ENCODE results near the gene ARHGAP26. TPM values are rescaled to one million over a fixed set of nuclear protein-coding genes. Genes with fewer than 3 reads are reported as not detected.

The ARHGAP26 gene
- total RNA-seq, 1 donor from 2014 or later: 8.6 TPM

DNA sequence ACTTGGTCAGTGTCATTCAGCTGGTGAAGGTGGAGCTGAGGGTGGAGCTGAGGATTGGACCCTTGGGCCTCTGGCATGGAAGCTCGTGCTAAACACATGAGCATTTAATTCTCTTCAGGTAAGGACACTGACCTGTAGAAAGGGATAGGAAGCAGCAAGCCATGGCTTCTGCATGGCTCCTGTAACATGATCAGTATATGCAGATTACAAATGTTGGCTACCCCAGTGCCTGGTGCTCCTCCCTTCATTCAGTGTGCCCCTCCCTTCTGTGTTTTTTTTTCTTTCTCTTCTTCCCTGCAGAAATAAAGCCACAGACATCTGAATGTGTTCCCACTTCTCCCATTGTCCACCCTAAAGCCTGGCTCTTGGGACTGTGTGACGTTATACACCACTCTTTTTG, 52.9 kb downstream of the ARHGAP26 start:
- no peak for DNase-seq (ENCODE audit: low read depth)
- H3K36me3 ChIP-seq (ENCODE audit: control insufficient read depth, insufficient read depth, low read length): no peaks in the 10 kb centered on the region
- H3K4me3 ChIP-seq (ENCODE audit: low read depth, low read length): no peak overlapping the region
- TF ChIP-seq, protein P1, sequence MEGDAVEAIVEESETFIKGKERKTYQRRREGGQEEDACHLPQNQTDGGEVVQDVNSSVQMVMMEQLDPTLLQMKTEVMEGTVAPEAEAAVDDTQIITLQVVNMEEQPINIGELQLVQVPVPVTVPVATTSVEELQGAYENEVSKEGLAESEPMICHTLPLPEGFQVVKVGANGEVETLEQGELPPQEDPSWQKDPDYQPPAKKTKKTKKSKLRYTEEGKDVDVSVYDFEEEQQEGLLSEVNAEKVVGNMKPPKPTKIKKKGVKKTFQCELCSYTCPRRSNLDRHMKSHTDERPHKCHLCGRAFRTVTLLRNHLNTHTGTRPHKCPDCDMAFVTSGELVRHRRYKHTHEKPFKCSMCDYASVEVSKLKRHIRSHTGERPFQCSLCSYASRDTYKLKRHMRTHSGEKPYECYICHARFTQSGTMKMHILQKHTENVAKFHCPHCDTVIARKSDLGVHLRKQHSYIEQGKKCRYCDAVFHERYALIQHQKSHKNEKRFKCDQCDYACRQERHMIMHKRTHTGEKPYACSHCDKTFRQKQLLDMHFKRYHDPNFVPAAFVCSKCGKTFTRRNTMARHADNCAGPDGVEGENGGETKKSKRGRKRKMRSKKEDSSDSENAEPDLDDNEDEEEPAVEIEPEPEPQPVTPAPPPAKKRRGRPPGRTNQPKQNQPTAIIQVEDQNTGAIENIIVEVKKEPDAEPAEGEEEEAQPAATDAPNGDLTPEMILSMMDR (IDR thresholded peaks at IDR 0.05; ENCODE audit: insufficient read depth, low read length, poor library complexity, severe bottlenecking): no peak
- no peaks in the 10 kb centered on the region for H3K27me3 ChIP-seq (ENCODE audit: control insufficient read depth, insufficient read depth, low read length)

DNA sequence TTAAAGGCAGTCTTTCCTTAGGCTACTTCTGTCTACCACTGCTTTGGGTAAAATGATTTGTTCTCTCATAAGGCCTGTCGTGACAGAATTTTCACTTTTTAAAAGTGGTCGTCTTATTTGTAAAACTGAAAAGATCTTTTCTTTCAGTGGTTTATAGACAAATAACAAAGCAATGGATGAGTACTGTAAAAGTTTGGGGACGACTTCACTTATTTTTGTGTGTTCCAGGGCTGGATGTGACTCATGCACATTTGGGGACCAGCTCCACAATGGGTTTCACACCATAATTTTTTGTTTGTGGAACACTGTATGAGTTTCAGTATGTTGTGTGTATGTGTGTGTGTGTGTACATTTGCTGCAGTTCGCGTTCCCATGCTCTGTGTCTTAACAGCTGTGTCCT, 53.6 kb downstream of the ARHGAP26 start:
- no peak for DNase-seq (ENCODE audit: low read depth)
- TF ChIP-seq, protein P1 (IDR thresholded peaks at IDR 0.05; ENCODE audit: insufficient read depth, low read length, poor library complexity, severe bottlenecking): no peak
- Histone ChIP-seq H3K4me3 (ENCODE audit: low read depth, low read length) (no peak overlapping the region), H3K27me3 (ENCODE audit: control insufficient read depth, insufficient read depth, low read length) (no peaks in the 10 kb centered on the region), H3K36me3 (ENCODE audit: control insufficient read depth, insufficient read depth, low read length) (no peaks in the 10 kb centered on the region)

DNA sequence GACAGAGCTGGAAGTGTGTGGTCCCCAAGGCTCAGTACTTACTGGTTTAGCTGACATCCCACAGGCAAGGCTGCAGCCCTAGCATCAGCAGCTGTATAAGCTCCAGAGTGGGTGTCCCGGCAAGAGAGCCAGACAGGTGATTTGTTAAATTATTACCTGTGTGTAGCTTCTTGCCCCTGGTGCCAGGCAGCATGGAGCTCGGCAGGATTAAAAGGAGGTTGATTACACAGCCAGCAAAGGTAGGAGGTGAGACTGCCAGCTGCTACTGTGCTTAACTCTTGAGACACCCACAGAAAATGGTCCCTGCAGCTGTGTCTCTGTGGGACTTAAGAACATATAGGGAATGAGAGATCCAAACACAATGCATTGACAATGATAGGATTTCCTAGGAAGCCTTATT, 54.2 kb downstream of the ARHGAP26 start:
- TF ChIP-seq, protein P1 (IDR thresholded peaks at IDR 0.05; ENCODE audit: insufficient read depth, low read length, poor library complexity, severe bottlenecking): no peak
- H3K36me3 ChIP-seq (ENCODE audit: control insufficient read depth, insufficient read depth, low read length): no peaks in the 10 kb centered on the region
- DNase-seq (ENCODE audit: low read depth): no peak
- no peak overlapping the region for H3K4me3 ChIP-seq (ENCODE audit: low read depth, low read length)
- no peaks in the 10 kb centered on the region for H3K27me3 ChIP-seq (ENCODE audit: control insufficient read depth, insufficient read depth, low read length)

DNA sequence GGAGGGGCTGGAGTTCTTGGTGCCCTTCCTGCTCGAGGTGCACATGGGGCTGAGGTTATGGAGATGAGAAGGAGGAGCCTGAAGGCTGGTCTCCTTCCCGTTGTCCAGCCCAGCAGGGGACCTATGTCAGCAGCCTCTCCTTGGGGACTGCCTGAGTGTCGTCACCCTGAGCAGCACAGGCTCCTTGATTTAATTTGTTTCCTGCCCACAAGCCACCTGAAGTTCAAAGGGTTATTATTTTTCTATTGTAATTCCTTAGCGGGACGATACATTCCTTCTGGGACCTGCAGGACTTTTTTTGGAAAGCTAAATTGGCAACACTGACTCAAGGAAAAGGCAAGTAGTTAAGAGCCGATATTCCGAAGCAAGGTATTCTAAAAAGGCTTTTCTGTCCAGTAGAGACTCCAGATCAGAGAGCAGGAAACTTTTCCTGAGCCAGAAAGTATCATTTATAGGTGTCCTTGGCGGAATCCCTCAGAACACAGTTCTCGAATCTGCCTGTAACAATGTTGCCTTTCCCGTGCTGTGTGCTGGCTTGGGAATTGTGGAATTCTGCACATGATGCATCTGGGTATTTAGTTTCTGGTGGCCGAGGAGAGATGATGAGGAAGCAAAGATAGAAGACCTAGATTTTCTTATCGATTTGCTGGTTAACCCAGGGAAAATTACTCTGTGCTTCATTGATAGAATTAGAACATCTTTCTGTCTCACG, 55.4 kb downstream of the ARHGAP26 start:
- no peak for DNase-seq (ENCODE audit: low read depth)
- Histone ChIP-seq H3K36me3 (ENCODE audit: control insufficient read depth, insufficient read depth, low read length) (no peaks in the 10 kb centered on the region), H3K27me3 (ENCODE audit: control insufficient read depth, insufficient read depth, low read length) (no peaks in the 10 kb centered on the region), H3K4me3 (ENCODE audit: low read depth, low read length) (no peak overlapping the region)
- TF ChIP-seq, protein P1 (IDR thresholded peaks at IDR 0.05; ENCODE audit: insufficient read depth, low read length, poor library complexity, severe bottlenecking): no peak

DNA sequence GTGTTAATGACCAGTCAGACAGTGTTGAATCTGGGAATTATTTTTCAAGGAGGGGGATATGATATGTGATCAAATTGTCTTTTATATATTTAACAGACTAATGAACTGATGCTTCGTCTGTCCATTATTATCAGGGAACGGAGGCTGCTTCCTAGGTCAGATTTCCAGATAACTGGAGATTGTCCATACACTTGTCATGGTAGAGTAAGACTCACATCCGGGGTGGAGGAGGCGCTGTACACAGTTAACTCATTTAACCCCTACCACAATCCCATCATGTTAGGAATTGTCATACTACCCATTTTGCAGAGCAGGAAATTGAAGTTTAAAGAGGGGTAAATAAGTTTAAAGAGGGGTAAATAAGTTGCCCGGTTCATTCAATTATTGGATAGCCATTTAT, 55.9 kb downstream of the ARHGAP26 start:
- Histone ChIP-seq H3K27me3 (ENCODE audit: control insufficient read depth, insufficient read depth, low read length) (no peaks in the 10 kb centered on the region), H3K4me3 (ENCODE audit: low read depth, low read length) (no peak overlapping the region), H3K36me3 (ENCODE audit: control insufficient read depth, insufficient read depth, low read length) (no peaks in the 10 kb centered on the region)
- DNase-seq (ENCODE audit: low read depth): no peak
- TF ChIP-seq, protein P1 (IDR thresholded peaks at IDR 0.05; ENCODE audit: insufficient read depth, low read length, poor library complexity, severe bottlenecking): no peak
